ENCODE measurements around the gene ZFYVE9.

Gene ZFYVE9

GRCh38 chr1:52150946-52151345, 9.1 kb downstream of the ZFYVE9 start:
- Histone ChIP-seq H3K36me3 (no peaks in the 10 kb centered on the region), H3K4me1 (no peaks in the 10 kb centered on the region), H3K4me3 (ENCODE audit: low read depth, low read length) (no peak overlapping the region), H3K9me3 (no peaks in the 10 kb centered on the region), H3K27me3 (no peaks in the 10 kb centered on the region)
- no peak for TF ChIP-seq CTCF (IDR thresholded peaks at IDR 0.05; ENCODE audit: low read depth, low read length)
- no peak for DNase-seq

- no peak for DNase-seq
- Histone ChIP-seq H3K36me3 (no peaks in the 10 kb centered on the region), H3K4me1 (no peaks in the 10 kb centered on the region), H3K27me3 (no peaks in the 10 kb centered on the region), H3K4me3 (ENCODE audit: low read depth, low read length) (no peak overlapping the region), H3K9me3 (no peaks in the 10 kb centered on the region)
- TF ChIP-seq CTCF (IDR thresholded peaks at IDR 0.05; ENCODE audit: low read depth, low read length), result no peak
These were observed 10.7 kb downstream of the ZFYVE9 start for GRCh38 chr1:52152572-52152971.

- DNase-seq, result no peak
- no peak for TF ChIP-seq CTCF (IDR thresholded peaks at IDR 0.05; ENCODE audit: low read depth, low read length)
- Histone ChIP-seq H3K27me3 (no peaks in the 10 kb centered on the region), H3K4me1 (no peaks in the 10 kb centered on the region), H3K36me3 (no peaks in the 10 kb centered on the region), H3K9me3 (no peaks in the 10 kb centered on the region), H3K4me3 (ENCODE audit: low read depth, low read length) (no peak overlapping the region)
These were observed 11.1 kb downstream of the ZFYVE9 start for GRCh38 chr1:52153010-52153409.

GRCh38 chr1:52153898-52154297, 12.0 kb downstream of the ZFYVE9 start:
- H3K4me1 ChIP-seq, result no peaks in the 10 kb centered on the region
- no peaks in the 10 kb centered on the region for H3K27me3 ChIP-seq
- no peak overlapping the region for H3K4me3 ChIP-seq (ENCODE audit: low read depth, low read length)
- H3K9me3 ChIP-seq, result no peaks in the 10 kb centered on the region
- TF ChIP-seq CTCF (IDR thresholded peaks at IDR 0.05; ENCODE audit: low read depth, low read length), result no peak
- no peaks in the 10 kb centered on the region for H3K36me3 ChIP-seq
- DNase-seq, result no peak

- H3K27me3 ChIP-seq, result no peaks in the 10 kb centered on the region
- no peaks in the 10 kb centered on the region for H3K9me3 ChIP-seq
- no peak for TF ChIP-seq CTCF (IDR thresholded peaks at IDR 0.05; ENCODE audit: low read depth, low read length)
- DNase-seq, result no peak
- no peaks in the 10 kb centered on the region for H3K4me1 ChIP-seq
- no peaks in the 10 kb centered on the region for H3K36me3 ChIP-seq
- no peak overlapping the region for H3K4me3 ChIP-seq (ENCODE audit: low read depth, low read length)
These were observed 14.6 kb downstream of the ZFYVE9 start for GRCh38 chr1:52156460-52156859.

- H3K4me3 ChIP-seq (ENCODE audit: low read depth, low read length), result no peak overlapping the region
- TF ChIP-seq CTCF (IDR thresholded peaks at IDR 0.05; ENCODE audit: low read depth, low read length), result no peak
- DNase-seq, result no peak
- no peaks in the 10 kb centered on the region for H3K27me3 ChIP-seq
- no peaks in the 10 kb centered on the region for H3K4me1 ChIP-seq
- H3K9me3 ChIP-seq, result no peaks in the 10 kb centered on the region
- H3K36me3 ChIP-seq, result no peaks in the 10 kb centered on the region
These were observed 15.7 kb downstream of the ZFYVE9 start for GRCh38 chr1:52157582-52157981.
